HepG2 (cell line): ENCODE measurements around the gene SLC7A10.
"Not testable (repeated sequence)": the region's sequence is repeated elsewhere in the genome, so short reads cannot be mapped to it uniquely, and the experiment has no call there.

Experiments
- EP300 ChIP-seq, 3 experiments: sonication (generic) in 1 of 3; formaldehyde crosslinking in 1 of 3; IDR thresholded peaks; 2 replicates each; pipeline versions ENCODE4 v1.5.1 to v1.6.1; 2011 to 2020; ENCODE audit warnings: low read depth in 2 of 3, low read length in 2 of 3, borderline replicate concordance in 1 of 3, improper control_type of control experiment in 1 of 3, mild to moderate bottlenecking in 1 of 3, missing genetic modification reagents in 1 of 3, moderate library complexity in 1 of 3
- FOXA3 ChIP-seq: IDR thresholded peaks from 2 replicates; pipeline ENCODE4 v1.6.1; 2016; ENCODE audit warnings: missing genetic modification reagents, missing compliant biosample characterization
- MAFF ChIP-seq: IDR thresholded peaks from 2 replicates; pipeline ENCODE4 v1.6.1; 2011; ENCODE audit warnings: low read depth, low read length, improper control_type of control experiment
- POLR2A ChIP-seq, 2 experiments: IDR thresholded peaks; 2 replicates each; pipeline ENCODE4 v1.6.1; 2011; ENCODE audit warnings: low read depth in 2 of 2, low read length in 2 of 2, mild to moderate bottlenecking in 1 of 2, moderate library complexity in 1 of 2; ENCODE audit not compliant: insufficient read depth in 1 of 2
- SP1 ChIP-seq, 2 experiments: fragments of 450-650 bp in 1 of 2; sonication (generic) in 1 of 2; formaldehyde crosslinking in 1 of 2; IDR thresholded peaks; 2 replicates each; pipeline versions ENCODE4 v1.4.0 to v1.6.1; 2016 to 2020; ENCODE audit warnings: missing genetic modification reagents in 1 of 2
- UBTF ChIP-seq: sonication (generic); formaldehyde crosslinking; IDR thresholded peaks from 2 replicates; pipeline ENCODE4 v1.4.0; 2020; ENCODE audit warnings: mild to moderate bottlenecking, missing genetic modification reagents

DNA sequence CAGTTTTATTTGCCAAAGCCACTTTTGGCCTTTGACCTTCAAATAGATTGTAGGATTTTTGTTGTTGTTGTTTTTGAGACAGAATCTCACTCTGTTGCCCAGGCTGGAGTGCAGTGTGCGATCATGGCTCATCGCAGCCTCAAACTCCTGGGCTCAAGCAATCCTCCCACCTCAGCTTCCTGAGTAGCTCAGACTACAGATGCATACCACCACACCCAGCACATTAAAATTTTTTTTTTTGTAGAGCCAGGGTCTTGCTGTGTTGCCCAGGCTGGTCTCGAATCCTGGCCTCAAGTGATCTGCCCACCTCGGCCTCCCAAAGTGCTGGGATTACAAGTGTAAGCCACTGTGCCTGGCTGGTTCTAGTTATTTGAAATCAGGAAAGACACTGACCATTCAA is 34.6 kb downstream of the SLC7A10 start:
- TF ChIP-seq EP300 (IDR thresholded peaks at IDR 0.05; ENCODE audit: low read depth in 2 of 2, low read length in 2 of 2); EP300 (CRISPR knock-in tag; IDR thresholded peaks at IDR 0.05; ENCODE audit: borderline replicate concordance); FOXA3 (CRISPR knock-in tag); POLR2A (IDR thresholded peaks at IDR 0.05; ENCODE audit: insufficient read depth in 1 of 2, low read depth in 2 of 2, low read length in 2 of 2); SP1 (IDR thresholded peaks at IDR 0.05); SP1 (CRISPR knock-in tag; IDR thresholded peaks at IDR 0.05); UBTF (CRISPR knock-in tag); MAFF: not testable (repeated sequence)
